Tibial artery (tissue), 4 donors: Measurements from ENCODE around the gene SBF1.

Source experiments
- DNase-seq, 2 donors: peaks; one replicate each; pipeline ENCODE4 v3.0.0-alpha.2; 2019
- H3K27ac ChIP-seq, 2 donors: fragments of 200-600 bp; sonication (generic) in 1 of 2; 1 replicate in 1 of 2; 2 replicates in 1 of 2; pipeline ENCODE4 v1.5.1; 2018 to 2019; ENCODE audit warnings: mild to moderate bottlenecking in 1 of 2
- H3K27me3 ChIP-seq, 2 donors: fragments of 200-600 bp; sonication (generic) in 1 of 2; one replicate each; pipeline versions ENCODE4 v1.5.1 to v1.6.0; 2016 to 2019
- H3K36me3 ChIP-seq, 3 donors: fragments of 200-600 bp; sonication (generic) in 2 of 3; one replicate each; pipeline ENCODE4 v1.5.1; 2016 to 2019; ENCODE audit warnings: mild to moderate bottlenecking in 2 of 3
- H3K4me1 ChIP-seq, 4 donors: fragments of 200-600 bp; sonication (generic) in 2 of 4; 1 replicate in 3 of 4; 2 replicates in 1 of 4; pipeline ENCODE4 v1.5.1; 2016 to 2019
- H3K4me3 ChIP-seq, 2 donors: fragments of 200-600 bp; sonication (generic) in 1 of 2; 1 replicate in 1 of 2; 2 replicates in 1 of 2; pipeline ENCODE4 v1.5.1; 2018 to 2019; ENCODE audit warnings: mild to moderate bottlenecking in 2 of 2
- H3K9me3 ChIP-seq, 3 donors: fragments of 200-600 bp; sonication (generic) in 1 of 3; one replicate each; pipeline ENCODE4 v1.5.1; 2016 to 2019
- CTCF ChIP-seq, 2 experiments: fragments of 200-600 bp in 1 of 2; fragments of 450-650 bp in 1 of 2; IDR thresholded peaks; one replicate each; pipeline ENCODE4 v1.5.1; 2017 to 2019; ENCODE audit warnings: antibody characterized with exemption in 2 of 2, mild to moderate bottlenecking in 1 of 2, moderate library complexity in 1 of 2
- intact Hi-C: fragments of 100-400 bp; cut with DNase I; formaldehyde crosslinking; loops from one replicate; pipeline ENCODE4 v1.15.0; 2023; ENCODE audit warnings: low total_unique reads

The SBF1 gene

GRCh38 chr22:50403701-50404101 lies 71.1 kb downstream of the SBF1 start:
- Histone ChIP-seq H3K4me3 (no peak overlapping the region), H3K36me3 (peaks cover 17 to 42% (median 30%) of the 10 kb centered on the region in 3 donors), H3K27me3 (no peaks in the 10 kb centered on the region), H3K9me3 (no peaks in the 10 kb centered on the region), H3K4me1 (no peaks in the 10 kb centered on the region), H3K27ac (no peak overlapping the region)
- TF ChIP-seq CTCF (IDR thresholded peaks at IDR 0.05), result no peak
- peak; percentile 71 to 85 for DNase-seq
- intact Hi-C loops, result no loop called here

GRCh38 chr22:50401907-50402306 lies 72.9 kb downstream of the SBF1 start:
- no peaks in the 10 kb centered on the region for H3K27me3 ChIP-seq
- H3K4me1 ChIP-seq, result no peaks in the 10 kb centered on the region
- intact Hi-C loops, result no loop called here
- H3K27ac ChIP-seq, result no peak overlapping the region
- no peak for TF ChIP-seq CTCF (IDR thresholded peaks at IDR 0.05)
- H3K4me3 ChIP-seq, result no peak overlapping the region
- peaks cover 3 to 25% (median 20%) of the 10 kb centered on the region in 3 donors for H3K36me3 ChIP-seq
- H3K9me3 ChIP-seq, result no peaks in the 10 kb centered on the region
- no peak for DNase-seq

DNA sequence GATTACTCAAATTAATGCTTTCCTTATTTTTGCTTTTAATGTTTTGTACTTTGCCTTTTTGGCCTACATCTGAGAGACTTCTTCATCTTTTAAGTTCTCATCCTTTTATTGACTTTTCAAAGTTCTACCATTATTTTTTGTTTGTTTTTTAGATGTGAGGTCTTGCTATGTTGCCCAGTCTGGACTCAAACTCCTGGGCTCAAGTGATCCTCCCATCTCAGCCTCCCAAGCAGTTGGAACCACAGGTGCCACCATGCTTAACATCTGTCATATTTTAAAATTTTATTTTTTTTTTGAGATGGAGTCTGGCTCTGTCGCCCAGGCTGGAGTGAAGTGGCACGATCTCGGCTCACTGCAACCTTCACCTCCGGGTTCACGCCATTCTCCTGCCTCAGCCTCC lies 73.9 kb downstream of the SBF1 start:
- H3K27ac ChIP-seq, result no peak overlapping the region
- no peaks in the 10 kb centered on the region for H3K4me1 ChIP-seq

DNA sequence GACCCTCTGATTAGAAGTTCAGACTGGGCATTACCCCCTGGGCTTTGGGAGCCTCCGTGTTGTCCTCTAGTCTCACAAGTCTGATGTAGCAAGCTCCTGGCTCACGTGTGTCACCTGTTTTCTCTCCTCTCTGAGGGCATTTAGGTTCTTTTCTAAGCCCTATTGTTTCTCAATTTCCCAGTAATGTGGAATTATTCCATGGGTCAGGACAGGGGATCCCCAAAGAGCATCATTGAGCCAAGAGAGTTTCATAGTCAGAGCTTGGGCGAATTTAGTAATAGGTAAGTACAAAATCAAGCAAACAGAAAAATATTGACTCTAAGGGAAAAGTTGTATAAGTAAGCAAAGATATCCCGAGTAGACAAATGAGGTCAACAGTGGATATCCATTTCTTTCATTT lies 74.4 kb downstream of the SBF1 start:
- DNase-seq, result no peak
- H3K27ac ChIP-seq, result no peak overlapping the region
- no peak overlapping the region for H3K4me3 ChIP-seq
- H3K36me3 ChIP-seq, result peaks cover 0 to 29% (median 21%) of the 10 kb centered on the region in 3 donors
- intact Hi-C loops, result no loop called here
- H3K4me1 ChIP-seq, result no peaks in the 10 kb centered on the region
- no peaks in the 10 kb centered on the region for H3K27me3 ChIP-seq
- TF ChIP-seq CTCF (IDR thresholded peaks at IDR 0.05), result no peak
- no peaks in the 10 kb centered on the region for H3K9me3 ChIP-seq

More for the DNA sequence above, 73.9 kb downstream of the SBF1 start:
- Histone ChIP-seq H3K4me3 (no peak overlapping the region), H3K36me3 (peaks cover 0 to 24% (median 20%) of the 10 kb centered on the region in 3 donors), H3K9me3 (no peaks in the 10 kb centered on the region), H3K27me3 (no peaks in the 10 kb centered on the region)
- no peak for DNase-seq
- intact Hi-C loops, result no loop called here
- TF ChIP-seq CTCF (IDR thresholded peaks at IDR 0.05), result no peak

GRCh38 chr22:50399751-50400331 lies 75.0 kb downstream of the SBF1 start:
- Histone ChIP-seq H3K36me3 (peaks cover 0 to 35% (median 26%) of the 10 kb centered on the region in 3 donors), H3K4me3 (no peak overlapping the region), H3K9me3 (no peaks in the 10 kb centered on the region), H3K27ac (no peak overlapping the region), H3K27me3 (no peaks in the 10 kb centered on the region), H3K4me1 (no peaks in the 10 kb centered on the region)
- intact Hi-C loops, result no loop called here
- TF ChIP-seq CTCF (IDR thresholded peaks at IDR 0.05), result peak in 1 of 2 experiments; percentile 12
- peak in 1 of 2 donors; percentile 46 for DNase-seq
